Mesenchymal stem cell (in vitro differentiated cells and primary cell): ENCODE results near the gene TNFRSF8.

Experiments used
- DNase-seq: peaks from one replicate; pipeline ENCODE4 v3.0.0-alpha.2; 2013
- H2AFZ ChIP-seq: one replicate; pipeline ENCODE4 v1.6.1; 2013; ENCODE audit warnings: low read depth, mild to moderate bottlenecking, control low read depth, inconsistent platforms, low read length, moderate library complexity
- H2AK5ac ChIP-seq: 2 replicates; pipeline ENCODE4 v1.6.1; 2013; ENCODE audit warnings: low read length, moderate library complexity, mild to moderate bottlenecking, inconsistent platforms; ENCODE audit not compliant: severe bottlenecking
- H2BK120ac ChIP-seq: one replicate; pipeline ENCODE4 v1.6.1; 2013; ENCODE audit warnings: low read depth, mild to moderate bottlenecking, inconsistent platforms, low read length, moderate library complexity
- H2BK12ac ChIP-seq, 2 experiments: one replicate each; pipeline ENCODE4 v1.6.1; 2013; ENCODE audit warnings: inconsistent platforms in 2 of 2, low read length in 2 of 2, mild to moderate bottlenecking in 2 of 2, moderate library complexity in 2 of 2, control low read depth in 1 of 2
- H2BK15ac ChIP-seq: one replicate; pipeline ENCODE4 v1.6.1; 2013; ENCODE audit warnings: mild to moderate bottlenecking, low read depth, inconsistent platforms; ENCODE audit not compliant: poor library complexity, severe bottlenecking
- H2BK5ac ChIP-seq: 2 replicates; pipeline ENCODE4 v1.6.1; 2013; ENCODE audit warnings: low read depth, mild to moderate bottlenecking, low read length, control low read depth, inconsistent platforms; ENCODE audit not compliant: poor library complexity, severe bottlenecking
- H3K14ac ChIP-seq, 2 experiments: one replicate each; pipeline ENCODE4 v1.6.1; 2013; ENCODE audit warnings: inconsistent platforms in 2 of 2, low read length in 2 of 2, control low read depth in 1 of 2, mild to moderate bottlenecking in 1 of 2, moderate library complexity in 1 of 2
- H3K18ac ChIP-seq, 2 experiments: one replicate each; pipeline ENCODE4 v1.6.1; 2013; ENCODE audit warnings: inconsistent platforms in 2 of 2, low read length in 2 of 2, control low read depth in 1 of 2, low read depth in 1 of 2, mild to moderate bottlenecking in 1 of 2
- H3K23ac ChIP-seq, 2 experiments: one replicate each; pipeline ENCODE4 v1.6.1; 2013; ENCODE audit warnings: inconsistent platforms in 2 of 2, low read length in 2 of 2, mild to moderate bottlenecking in 2 of 2, moderate library complexity in 2 of 2, control low read depth in 1 of 2
- H3K27ac ChIP-seq: 2 replicates; pipeline ENCODE4 v1.5.1; 2013; ENCODE audit warnings: mild to moderate bottlenecking, moderate library complexity, low read length, control low read depth, inconsistent platforms; ENCODE audit not compliant: poor library complexity, severe bottlenecking
- H3K27me3 ChIP-seq, 2 experiments: 2 replicates each; pipeline versions ENCODE4 v1.6.1 to v1.7.0; 2013; ENCODE audit warnings: low read length in 2 of 2, mild to moderate bottlenecking in 2 of 2, moderate library complexity in 2 of 2, control low read depth in 1 of 2, inconsistent platforms in 1 of 2; ENCODE audit not compliant: control insufficient read depth in 1 of 2, insufficient read depth in 1 of 2
- H3K36me3 ChIP-seq, 2 experiments: 2 replicates each; pipeline versions ENCODE4 v1.6.1 to v1.7.0; 2013; ENCODE audit warnings: low read length in 2 of 2, control low read depth in 1 of 2, inconsistent platforms in 1 of 2, low read depth in 1 of 2, mild to moderate bottlenecking in 1 of 2; ENCODE audit not compliant: insufficient read depth in 2 of 2, control insufficient read depth in 1 of 2
- H3K4ac ChIP-seq, 2 experiments: one replicate each; pipeline ENCODE4 v1.6.1; 2013; ENCODE audit warnings: inconsistent platforms in 2 of 2, low read length in 2 of 2, mild to moderate bottlenecking in 2 of 2, moderate library complexity in 2 of 2, control low read depth in 1 of 2, low read depth in 1 of 2
- H3K4me1 ChIP-seq: 2 replicates; pipeline ENCODE4 v1.6.1; 2013; ENCODE audit warnings: low read depth, low read length, control low read depth; ENCODE audit not compliant: control insufficient read depth, insufficient read depth
- H3K4me2 ChIP-seq: 2 replicates; pipeline ENCODE4 v1.6.1; 2013; ENCODE audit warnings: low read length, mild to moderate bottlenecking, inconsistent platforms; ENCODE audit not compliant: poor library complexity, severe bottlenecking
- H3K4me3 ChIP-seq, 2 experiments: 2 replicates each; pipeline versions ENCODE4 v1.5.1 to v1.7.0; 2013; ENCODE audit warnings: low read length in 2 of 2, mild to moderate bottlenecking in 2 of 2, control low read depth in 1 of 2, low read depth in 1 of 2; ENCODE audit not compliant: insufficient read depth in 1 of 2
- H3K79me1 ChIP-seq: replicated peaks from 2 replicates; pipeline ENCODE4 v1.6.1; 2013; ENCODE audit warnings: mild to moderate bottlenecking, control low read depth, low read length, inconsistent platforms; ENCODE audit not compliant: poor library complexity, severe bottlenecking
- H3K9ac ChIP-seq: 2 replicates; pipeline ENCODE4 v1.7.0; 2013; ENCODE audit warnings: mild to moderate bottlenecking, low read length, moderate library complexity
- H3K9me3 ChIP-seq: 2 replicates; pipeline ENCODE4 v1.7.0; 2013; ENCODE audit warnings: mild to moderate bottlenecking, low read length; ENCODE audit not compliant: control insufficient read depth
- H4K8ac ChIP-seq: one replicate; pipeline ENCODE4 v1.6.1; 2013; ENCODE audit warnings: inconsistent platforms, mild to moderate bottlenecking, low read length, moderate library complexity
- H4K91ac ChIP-seq: one replicate; pipeline ENCODE4 v1.6.1; 2013; ENCODE audit warnings: mild to moderate bottlenecking, low read length, inconsistent platforms
- WGBS: methylation state at CpG from one replicate; pipeline ENCODE4 v1.1.7; 2013; ENCODE audit warnings: mixed read lengths; 5-methylcytosine and 5-hydroxymethylcytosine counted together

Gene TNFRSF8

DNA sequence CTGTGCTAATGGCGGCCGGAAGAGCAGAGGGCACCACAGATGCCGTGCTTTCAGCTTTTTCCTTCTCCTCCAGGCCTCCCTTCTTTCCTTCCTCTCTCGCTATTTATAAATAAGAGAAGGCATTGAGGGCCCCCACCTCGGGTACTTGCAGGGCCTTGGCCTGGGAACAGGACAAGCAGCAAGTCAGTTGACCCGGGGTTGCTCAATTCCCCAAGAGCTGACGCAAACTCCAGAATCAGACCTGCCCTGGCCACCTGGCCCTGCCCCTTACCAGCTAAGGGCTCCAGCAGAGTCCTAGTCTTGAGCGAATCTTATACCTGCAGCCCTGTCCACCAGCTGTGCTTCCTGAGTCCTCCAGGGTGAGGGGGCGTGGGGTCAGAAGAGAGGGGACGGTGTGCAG lies 117.2 kb downstream of the TNFRSF8 start:
- no peak overlapping the region for H3K27ac ChIP-seq
- no peak overlapping the region for H3K4me2 ChIP-seq
- H2BK15ac ChIP-seq = peak overlapping the region; percentile 55
- peaks cover 34% of the 10 kb centered on the region for H3K4me1 ChIP-seq
- no peaks in the 10 kb centered on the region for H3K9me3 ChIP-seq
- H3K14ac ChIP-seq = peak overlapping the region in 1 of 2 experiments; percentile 11
- peak; percentile 51 for DNase-seq
- peak overlapping the region; percentile 4 to 75 for H2BK12ac ChIP-seq
- H3K27me3 ChIP-seq = no peaks in the 10 kb centered on the region
- no peak overlapping the region for H3K23ac ChIP-seq
- peak overlapping the region; percentile 23 for H4K8ac ChIP-seq
- no peak overlapping the region for H3K4me3 ChIP-seq
- whole genome bisulfite sequencing = 83% methylated on average over 10 of the region's 10 CpGs
- peak overlapping the region; percentile 78 for H4K91ac ChIP-seq
- H2AK5ac ChIP-seq = no peak overlapping the region
- peak overlapping the region; percentile 43 for H2BK120ac ChIP-seq
- H2BK5ac ChIP-seq = no peak overlapping the region
- no peaks in the 10 kb centered on the region for H3K79me1 ChIP-seq
- H3K18ac ChIP-seq = peak overlapping the region; percentile 76 to 88
- peaks cover 0 to 5% of the 10 kb centered on the region in 2 experiments for H3K36me3 ChIP-seq
- peak overlapping the region in 1 of 2 experiments; percentile 87 for H3K4ac ChIP-seq
- H2AFZ ChIP-seq = no peak overlapping the region
- H3K9ac ChIP-seq = no peak overlapping the region

DNA sequence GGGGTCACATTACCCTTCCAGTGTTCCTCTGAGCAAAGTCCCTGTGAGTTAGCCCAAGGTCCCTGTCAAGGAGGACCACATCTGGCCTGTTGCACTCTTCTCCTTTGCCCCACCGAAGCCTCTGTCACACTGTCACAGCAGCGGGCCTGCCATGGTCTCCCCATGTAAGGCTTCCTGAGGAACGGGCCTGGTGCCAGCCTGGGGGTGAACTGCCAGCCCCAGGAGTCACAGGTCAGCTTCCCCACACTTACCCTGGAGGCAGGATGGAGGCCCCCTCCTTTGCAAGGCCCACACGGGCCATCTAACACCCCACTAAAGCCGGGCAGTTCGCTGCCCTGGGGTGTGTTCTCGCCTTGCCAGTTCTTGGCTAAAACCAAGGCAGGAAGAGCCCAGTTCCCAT lies 117.8 kb downstream of the TNFRSF8 start:
- Histone ChIP-seq H3K9me3 (no peaks in the 10 kb centered on the region), H3K36me3 (peaks cover 0 to 5% of the 10 kb centered on the region in 2 experiments), H3K18ac (peak overlapping the region in 1 of 2 experiments; percentile 86), H2BK15ac (peak overlapping the region; percentile 70), H2BK12ac (peak overlapping the region; percentile 73 to 75), H2BK5ac (no peak overlapping the region), H3K4me3 (no peak overlapping the region), H3K9ac (no peak overlapping the region), H3K27me3 (no peaks in the 10 kb centered on the region), H4K8ac (peak overlapping the region; percentile 32), H4K91ac (peak overlapping the region; percentile 23), H2AK5ac (no peak overlapping the region), H3K4me1 (peaks cover 36% of the 10 kb centered on the region), H3K27ac (no peak overlapping the region), H3K79me1 (no peaks in the 10 kb centered on the region), H3K23ac (no peak overlapping the region), H3K14ac (no peak overlapping the region), H2BK120ac (no peak overlapping the region), H3K4me2 (no peak overlapping the region), H2AFZ (no peak overlapping the region), H3K4ac (peak overlapping the region in 1 of 2 experiments; percentile 87)
- DNase-seq = no peak
- 94% methylated on average over 7 of the region's 7 CpGs for WGBS

DNA sequence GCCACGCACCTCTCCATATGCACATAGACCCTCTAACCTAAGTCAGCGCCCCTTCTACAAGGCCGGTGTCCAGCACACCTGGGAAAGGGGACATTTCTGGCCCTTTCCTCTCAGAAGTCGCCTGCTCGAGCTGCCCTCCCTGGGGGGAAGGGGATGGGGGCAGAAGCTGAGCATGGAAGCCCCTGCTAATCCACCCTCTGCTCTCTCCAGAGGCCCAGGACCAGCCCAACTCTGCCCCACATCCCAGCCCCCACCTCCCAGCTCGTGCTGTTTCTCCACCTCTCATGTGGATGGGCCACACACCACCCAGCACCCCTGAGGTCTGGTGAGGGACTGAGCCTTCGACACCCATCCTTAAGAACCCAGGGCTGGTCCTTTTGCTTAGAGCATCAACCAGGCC lies 118.5 kb downstream of the TNFRSF8 start:
- peak overlapping the region; percentile 4 to 50 for H2BK12ac ChIP-seq
- H2AK5ac ChIP-seq = no peak overlapping the region

DNA sequence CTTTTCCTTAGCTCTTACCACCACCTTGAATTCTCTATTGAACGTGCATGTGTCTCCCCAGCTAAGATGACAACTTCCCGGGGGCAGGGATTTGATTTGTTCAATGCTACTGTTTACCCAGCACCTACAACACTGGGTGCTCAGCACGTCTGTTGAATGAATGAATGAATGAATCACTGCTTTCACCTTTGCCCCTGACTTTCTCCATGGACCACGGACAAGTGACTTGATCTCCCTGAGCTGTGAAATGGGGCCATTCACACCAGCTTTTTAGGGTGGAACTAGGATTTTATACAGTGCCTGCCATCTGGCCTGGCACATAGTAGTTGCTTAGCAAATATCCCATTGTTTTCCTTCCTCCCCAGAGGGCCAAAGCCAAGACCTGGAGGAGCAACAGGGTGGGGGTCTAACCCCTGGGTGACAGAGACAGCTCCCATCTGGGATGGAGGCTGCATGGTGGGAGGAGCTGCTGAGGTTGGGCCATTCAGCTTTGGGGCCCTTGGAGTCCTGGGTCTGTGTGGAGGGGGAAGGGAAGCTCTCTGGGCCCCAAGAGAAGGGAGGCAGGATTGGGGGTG lies 119.4 kb downstream of the TNFRSF8 start:
- Histone ChIP-seq H2BK5ac (no peak overlapping the region), H3K4ac (peak overlapping the region; percentile 19 to 42), H3K27me3 (no peaks in the 10 kb centered on the region), H3K18ac (peak overlapping the region; percentile 16 to 90), H3K4me3 (no peak overlapping the region), H3K36me3 (peaks cover 0 to 5% of the 10 kb centered on the region in 2 experiments), H2BK15ac (peak overlapping the region; percentile 91), H2BK12ac (peak overlapping the region; percentile 69 to 86), H3K9ac (no peak overlapping the region), H3K14ac (no peak overlapping the region), H3K23ac (no peak overlapping the region), H2AFZ (no peak overlapping the region), H3K27ac (no peak overlapping the region), H3K4me2 (no peak overlapping the region), H4K91ac (peak overlapping the region; percentile 96), H3K4me1 (peaks cover 40% of the 10 kb centered on the region), H2AK5ac (no peak overlapping the region), H2BK120ac (peak overlapping the region; percentile 45), H3K9me3 (no peaks in the 10 kb centered on the region), H3K79me1 (no peaks in the 10 kb centered on the region), H4K8ac (no peak overlapping the region)
- DNase-seq = no peak
- 74% methylated on average over 4 of the region's 4 CpGs for WGBS

More for the DNA sequence above, 118.5 kb downstream of the TNFRSF8 start:
- Histone ChIP-seq H3K27ac (no peak overlapping the region), H3K36me3 (peaks cover 0 to 5% of the 10 kb centered on the region in 2 experiments), H3K9ac (no peak overlapping the region), H3K9me3 (no peaks in the 10 kb centered on the region), H3K23ac (no peak overlapping the region), H3K4me1 (peaks cover 41% of the 10 kb centered on the region), H3K27me3 (no peaks in the 10 kb centered on the region), H2BK15ac (no peak overlapping the region), H2BK5ac (no peak overlapping the region), H3K18ac (peak overlapping the region in 1 of 2 experiments; percentile 37), H3K4me2 (no peak overlapping the region), H3K14ac (no peak overlapping the region), H2BK120ac (peak overlapping the region; percentile 11), H3K4me3 (no peak overlapping the region), H3K4ac (peak overlapping the region in 1 of 2 experiments; percentile 22), H2AFZ (no peak overlapping the region), H3K79me1 (no peaks in the 10 kb centered on the region), H4K8ac (no peak overlapping the region), H4K91ac (peak overlapping the region; percentile 2)
- no peak for DNase-seq
- WGBS = 82% methylated on average over 4 of the region's 7 CpGs
